K562 (cell line): Measurements from ENCODE around the gene NDUFB8. TPM values are rescaled to one million over a fixed set of nuclear protein-coding genes. Genes with fewer than 3 reads are reported as not detected.
A peak's percentile ranks its signal among the peaks of the same experiment; 100 is the strongest.

Experiments used
- ATAC-seq: fragments of 200-7000 bp; cut with Tn5 transposase; 3 replicates; pipeline ENCODE4 v1.9.1; 2020; ENCODE audit warnings: moderate library complexity
- BruUV-seq: library from RNA; stranded (reverse); fragments of 400-500 nt; replicated peaks from 2 replicates; lab custom pipeline; 2021; lab: Mats Ljungman, UMichigan
- CTCF ChIA-PET: fragments of 300-600 bp; formaldehyde crosslinking; extraction: SDS; loops from one replicate; lab custom pipeline; 2021; ENCODE audit warnings: low intra/inter-chr PET ratio; lab: Yijun Ruan, JAX
- POLR2A ChIA-PET: fragments of 300-600, 350-650 bp; sonication (Branson Sonifier 250); formaldehyde crosslinking; extraction: SDS; loops from one replicate; lab custom pipeline; 2021; ENCODE audit warnings: antibody characterized with exemption, inconsistent platforms; lab: Yijun Ruan, JAX
- DNase-seq, 4 experiments: peaks; one replicate each; pipeline versions ENCODE4 v3.0.0 to v3.0.0-alpha.2; 2011 to 2018; ENCODE audit warnings: low spot score in 3 of 4, mixed read lengths in 3 of 4; ENCODE audit errors: extremely low read depth in 1 of 4
- FAIRE-seq: peaks from 2 replicates; lab custom pipeline; 2011; peaks lifted over from hg19 to GRCh38; lab: Jason Lieb, UNC
- H2AFZ ChIP-seq: 2 replicates; pipeline ENCODE4 v1.6.0; 2011; ENCODE audit warnings: low read depth, low read length, control low read depth, inconsistent platforms
- H3K27ac ChIP-seq: fragments of 200-600 bp; 3 replicates; pipeline ENCODE4 v1.8.0; 2011; ENCODE audit warnings: low read depth, mild to moderate bottlenecking, control low read depth, inconsistent platforms, low read length, moderate library complexity, mixed read lengths; ENCODE audit errors: extremely low read depth
- H3K27me3 ChIP-seq, 2 experiments: fragments of 300-600 bp in 1 of 2; 2 replicates in 1 of 2; 3 replicates in 1 of 2; pipeline versions ENCODE4 v1.6.0 to v1.8.0; 2011; ENCODE audit warnings: inconsistent platforms in 2 of 2, low read length in 2 of 2, mild to moderate bottlenecking in 1 of 2, mixed read lengths in 1 of 2, moderate library complexity in 1 of 2; ENCODE audit not compliant: control insufficient read depth in 2 of 2, insufficient read depth in 2 of 2
- H3K36me3 ChIP-seq: fragments of 300-600 bp; 3 replicates; pipeline ENCODE4 v1.8.0; 2011; ENCODE audit warnings: mild to moderate bottlenecking, low read length, inconsistent platforms; ENCODE audit not compliant: control insufficient read depth, insufficient read depth
- H3K4me1 ChIP-seq, 2 experiments: fragments of 200-600 bp in 1 of 2; replicated peaks in 1 of 2; 2 replicates in 1 of 2; 3 replicates in 1 of 2; pipeline versions ENCODE4 v1.5.1 to v1.8.0; 2011; ENCODE audit warnings: inconsistent platforms in 2 of 2, low read length in 2 of 2, mild to moderate bottlenecking in 1 of 2, mixed read lengths in 1 of 2, moderate library complexity in 1 of 2; ENCODE audit not compliant: control insufficient read depth in 2 of 2, insufficient read depth in 2 of 2
- H3K4me2 ChIP-seq: 2 replicates; pipeline ENCODE4 v1.6.1; 2011; ENCODE audit warnings: low read length, control low read depth, inconsistent platforms, mixed read lengths; ENCODE audit not compliant: insufficient read depth
- H3K4me3 ChIP-seq: fragments of 200-600 bp; sonication (generic), shearing (Covaris generic); 2 replicates; pipeline ENCODE4 v1.5.1; 2016; ENCODE audit warnings: control low read depth, inconsistent platforms
- H3K79me2 ChIP-seq: fragments of 200-600 bp; 3 replicates; pipeline ENCODE4 v1.8.0; 2011; ENCODE audit warnings: low read length, inconsistent platforms; ENCODE audit not compliant: control insufficient read depth, insufficient read depth
- H3K9ac ChIP-seq, 2 experiments: 2 replicates each; pipeline versions ENCODE4 v1.6.0 to v1.6.1; 2011; ENCODE audit warnings: low read depth in 2 of 2, low read length in 2 of 2, control low read depth in 1 of 2, inconsistent platforms in 1 of 2, mild to moderate bottlenecking in 1 of 2, mixed read lengths in 1 of 2; ENCODE audit not compliant: insufficient read depth in 1 of 2
- H3K9me1 ChIP-seq: one replicate; pipeline ENCODE4 v1.6.0; 2011; ENCODE audit warnings: inconsistent platforms, mild to moderate bottlenecking, low read length, moderate library complexity; ENCODE audit not compliant: control insufficient read depth, insufficient read depth
- H3K9me3 ChIP-seq: replicated peaks from 2 replicates; pipeline ENCODE4 v1.5.1; 2011; ENCODE audit warnings: low read depth, low read length, inconsistent platforms; ENCODE audit not compliant: control insufficient read depth, insufficient read depth
- H4K20me1 ChIP-seq: replicated peaks from 2 replicates; pipeline ENCODE4 v1.6.1; 2011; ENCODE audit warnings: low read length, inconsistent platforms, mixed read lengths; ENCODE audit not compliant: control insufficient read depth, insufficient read depth
- CTCFL ChIP-seq: IDR thresholded peaks from 2 replicates; pipeline ENCODE4 v1.6.1; 2011; ENCODE audit warnings: borderline replicate concordance, low read depth, mild to moderate bottlenecking, moderate library complexity, low read length; ENCODE audit not compliant: insufficient read depth, poor library complexity, severe bottlenecking
- ETV1 ChIP-seq: fragments of 450-650 bp; conservative IDR thresholded peaks from 2 replicates; pipeline ENCODE4 v1.6.1; 2016; ENCODE audit warnings: missing genetic modification characterization, control low read depth, low read depth, missing compliant biosample characterization
- KAT7 ChIP-seq: sonication (generic); formaldehyde crosslinking; IDR thresholded peaks from 2 replicates; pipeline ENCODE4 v1.8.0; 2022; ENCODE audit warnings: missing genetic modification reagents, mild to moderate bottlenecking, borderline replicate concordance
- NFIC ChIP-seq: fragments of 450-650 bp; IDR thresholded peaks from 2 replicates; pipeline ENCODE4 v1.6.1; 2017; ENCODE audit warnings: mild to moderate bottlenecking, inconsistent platforms
- POLR2G ChIP-seq: fragments of 200-400 bp; formaldehyde crosslinking; IDR thresholded peaks from 2 replicates; pipeline ENCODE4 v1.6.1; 2017; ENCODE audit warnings: low read depth, mild to moderate bottlenecking, antibody characterized with exemption, low read length, moderate library complexity
- RAD51 ChIP-seq: fragments of 450-650 bp; IDR thresholded peaks from 2 replicates; pipeline ENCODE4 v1.7.1; 2016; ENCODE audit warnings: low read depth, mild to moderate bottlenecking, borderline replicate concordance
- RBM25 ChIP-seq: fragments of 200-400 bp; formaldehyde crosslinking; IDR thresholded peaks from 2 replicates; pipeline ENCODE4 v1.6.1; 2018; ENCODE audit warnings: low read length, low read depth, moderate library complexity; ENCODE audit not compliant: severe bottlenecking
- SMARCC2 ChIP-seq: fragments of 450-650 bp; IDR thresholded peaks from 2 replicates; pipeline ENCODE4 v1.6.1; 2017; ENCODE audit warnings: antibody characterized with exemption, moderate library complexity, mild to moderate bottlenecking, low read depth
- WHSC1 ChIP-seq: IDR thresholded peaks from one replicate; pipeline ENCODE4 v1.6.1; 2012; ENCODE audit warnings: low read length, control low read depth, inconsistent platforms
- WGBS: fragments of 100-300 bp; shearing (Covaris generic); methylation state at CpG from one replicate; pipeline ENCODE4 v1.1.6; 2016; ENCODE audit warnings: low coverage, mixed read lengths; ENCODE audit not compliant: insufficient coverage; ENCODE audit errors: missing lambda C conversion rate; 5-methylcytosine and 5-hydroxymethylcytosine counted together
- in situ Hi-C: fragments of 300-500 bp; cut with MboI; formaldehyde crosslinking; loops from 4 replicates; pipeline ENCODE4 v1.15.0; 2018; ENCODE audit warnings: inconsistent platforms, mixed read lengths
- intact Hi-C: fragments of 100-400 bp; cut with micrococcal nuclease; formaldehyde crosslinking; loops from 2 replicates; pipeline ENCODE4 v1.14.2; 2022
- polyA plus RNA-seq, 8 experiments: library from polyadenylated mRNA; depleted of rRNA in 4 of 8; stranded (reverse) in 5 of 8; unstranded in 3 of 8; fragments of >200 nt; fragmentation: Nextera tagmentation in 2 of 8; fragmentation: Illumina TruSeq in 1 of 8; extraction: Ambion mirVana in 2 of 8; extraction: Trizol in 1 of 8; gene quantifications; 2 replicates each; pipeline versions ENCODE4 v1.2.1 to v1.2.3, GENCODE V29; 2011 to 2014; ENCODE audit warnings: inconsistent platforms in 1 of 8, missing spikeins in 1 of 8
- total RNA-seq, 7 experiments: library from RNA; depleted of rRNA in 6 of 7; stranded (reverse); fragments of >200 nt in 6 of 7; fragmentation: Illumina TruSeq in 2 of 7; extraction: Trizol in 2 of 7; gene quantifications; 2 replicates each; pipeline versions ENCODE4 v1.2.1 to v1.2.3, GENCODE V29; 2011 to 2021; ENCODE audit warnings: low replicate concordance in 1 of 7
- TF ChIP-seq, protein P1 (sequence below), 3 experiments: IDR thresholded peaks in 2 of 3; conservative IDR thresholded peaks in 1 of 3; 2 replicates each; pipeline ENCODE4 v1.5.1; 2011 to 2012; ENCODE audit warnings: low read length in 3 of 3, mild to moderate bottlenecking in 3 of 3, control low read depth in 2 of 3, improper control_type of control experiment in 1 of 3, inconsistent platforms in 1 of 3, low read depth in 1 of 3, mixed read lengths in 1 of 3, moderate library complexity in 1 of 3; ENCODE audit not compliant: insufficient read depth in 2 of 3
- TF ChIP-seq, protein P2 (sequence below): sonication (generic); formaldehyde crosslinking; IDR thresholded peaks from 2 replicates; pipeline ENCODE4 v1.8.0; 2023; ENCODE audit warnings: mild to moderate bottlenecking, missing genetic modification reagents
- TF ChIP-seq, protein P3 (sequence below): sonication (generic); formaldehyde crosslinking; IDR thresholded peaks from 2 replicates; pipeline ENCODE4 v1.8.0; 2022; ENCODE audit warnings: mild to moderate bottlenecking, missing genetic modification reagents

Gene NDUFB8
- total and polyA plus RNA-seq, 9 of the 15 experiments (the other 6 are each of a cell fraction or from before 2014, with no cell fraction given) = 131 to 360 (median 199) TPM

GRCh38 chr10:100518761-100519241, 10.9 kb downstream of the NDUFB8 start (continued):
- TF ChIP-seq, protein P1, sequence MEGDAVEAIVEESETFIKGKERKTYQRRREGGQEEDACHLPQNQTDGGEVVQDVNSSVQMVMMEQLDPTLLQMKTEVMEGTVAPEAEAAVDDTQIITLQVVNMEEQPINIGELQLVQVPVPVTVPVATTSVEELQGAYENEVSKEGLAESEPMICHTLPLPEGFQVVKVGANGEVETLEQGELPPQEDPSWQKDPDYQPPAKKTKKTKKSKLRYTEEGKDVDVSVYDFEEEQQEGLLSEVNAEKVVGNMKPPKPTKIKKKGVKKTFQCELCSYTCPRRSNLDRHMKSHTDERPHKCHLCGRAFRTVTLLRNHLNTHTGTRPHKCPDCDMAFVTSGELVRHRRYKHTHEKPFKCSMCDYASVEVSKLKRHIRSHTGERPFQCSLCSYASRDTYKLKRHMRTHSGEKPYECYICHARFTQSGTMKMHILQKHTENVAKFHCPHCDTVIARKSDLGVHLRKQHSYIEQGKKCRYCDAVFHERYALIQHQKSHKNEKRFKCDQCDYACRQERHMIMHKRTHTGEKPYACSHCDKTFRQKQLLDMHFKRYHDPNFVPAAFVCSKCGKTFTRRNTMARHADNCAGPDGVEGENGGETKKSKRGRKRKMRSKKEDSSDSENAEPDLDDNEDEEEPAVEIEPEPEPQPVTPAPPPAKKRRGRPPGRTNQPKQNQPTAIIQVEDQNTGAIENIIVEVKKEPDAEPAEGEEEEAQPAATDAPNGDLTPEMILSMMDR (IDR thresholded peaks at IDR 0.05 in 2 of 3, conservative IDR thresholded peaks at IDR 0.05 in 1 of 3; ENCODE audit: insufficient read depth in 2 of 3, low read depth in 1 of 3, low read length in 3 of 3) = peak; percentile 61 to 73 (median 69)
- no peak for TF ChIP-seq RBM25
- no peak for TF ChIP-seq RAD51
- no peak for TF ChIP-seq KAT7 (CRISPR knock-in tag)

DNA sequence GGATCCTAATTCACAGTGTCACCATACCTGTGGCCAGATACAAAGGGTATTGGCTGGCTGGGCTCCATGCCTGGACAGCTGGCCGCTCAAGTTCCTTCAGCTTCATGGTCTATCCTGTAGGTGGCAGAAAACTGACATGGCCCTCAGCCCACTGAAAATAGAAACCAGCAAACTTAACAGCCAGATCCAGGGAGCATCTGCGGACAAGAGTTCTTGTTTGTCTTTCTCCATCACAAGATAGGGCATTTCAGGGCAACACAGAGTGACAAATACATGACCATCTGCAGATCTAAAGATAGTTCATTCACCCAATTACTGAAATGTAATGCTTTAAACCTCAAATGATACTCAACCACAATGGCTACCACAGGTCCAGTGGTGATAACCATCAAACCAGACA, 12.8 kb downstream of the NDUFB8 start:
- WGBS = 23% methylated on average over 2 of the region's 2 CpGs
- TF ChIP-seq ETV1 (tag) (no peak), WHSC1 (no peak), CTCFL (peak; percentile 71), POLR2G (no peak), SMARCC2 (no peak), NFIC (0 out of 2 replicates have a peak, but pooled peaks have one; percentile 16)
- TF ChIP-seq, protein P2, sequence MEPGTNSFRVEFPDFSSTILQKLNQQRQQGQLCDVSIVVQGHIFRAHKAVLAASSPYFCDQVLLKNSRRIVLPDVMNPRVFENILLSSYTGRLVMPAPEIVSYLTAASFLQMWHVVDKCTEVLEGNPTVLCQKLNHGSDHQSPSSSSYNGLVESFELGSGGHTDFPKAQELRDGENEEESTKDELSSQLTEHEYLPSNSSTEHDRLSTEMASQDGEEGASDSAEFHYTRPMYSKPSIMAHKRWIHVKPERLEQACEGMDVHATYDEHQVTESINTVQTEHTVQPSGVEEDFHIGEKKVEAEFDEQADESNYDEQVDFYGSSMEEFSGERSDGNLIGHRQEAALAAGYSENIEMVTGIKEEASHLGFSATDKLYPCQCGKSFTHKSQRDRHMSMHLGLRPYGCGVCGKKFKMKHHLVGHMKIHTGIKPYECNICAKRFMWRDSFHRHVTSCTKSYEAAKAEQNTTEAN (CRISPR knock-in tag) = no peak
- TF ChIP-seq, protein P3, sequence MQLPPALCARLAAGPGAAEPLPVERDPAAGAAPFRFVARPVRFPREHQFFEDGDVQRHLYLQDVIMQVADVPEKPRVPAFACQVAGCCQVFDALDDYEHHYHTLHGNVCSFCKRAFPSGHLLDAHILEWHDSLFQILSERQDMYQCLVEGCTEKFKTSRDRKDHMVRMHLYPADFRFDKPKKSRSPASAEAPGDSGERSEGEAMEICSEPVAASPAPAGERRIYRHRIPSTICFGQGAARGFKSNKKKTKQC (CRISPR knock-in tag) = no peak

More for the DNA sequence above, 12.8 kb downstream of the NDUFB8 start:
- Histone ChIP-seq H3K9ac (no peak overlapping the region), H3K9me3 (no peaks in the 10 kb centered on the region), H3K4me2 (no peak overlapping the region), H3K4me1 (peaks cover 3 to 5% of the 10 kb centered on the region in 2 experiments; a peak in 2 of 5 replicates), H3K4me3 (no peak overlapping the region), H3K27ac (no peak overlapping the region), H3K27me3 (no peaks in the 10 kb centered on the region), H2AFZ (no peak overlapping the region), H4K20me1 (no peaks in the 10 kb centered on the region; the same call in 1 of the 2 replicates), H3K79me2 (no peaks in the 10 kb centered on the region), H3K36me3 (no peaks in the 10 kb centered on the region), H3K9me1 (no peaks in the 10 kb centered on the region)
- ATAC-seq = peak; percentile 86
- ChIA-PET POLR2A (interaction anchor here (0.6 kb wide), 1 partner anchor 97 kb away, joined by 3 read pairs; no protein-coding TSS in a partner anchor), CTCF (interaction anchor here (1.0 kb wide), 1 partner anchor 83 kb away, joined by 6 read pairs; no protein-coding TSS in a partner anchor)
- DNase-seq = peak; percentile 28 to 38 (median 32)
- FAIRE-seq = peak; percentile 79
- BruUV-seq = no TSS peak
- in situ Hi-C loops = no loop called here
- intact Hi-C loops = loop anchor here (5.0 kb wide), 1 partner anchor 360 kb away; no protein-coding TSS in a partner anchor
